Erythroblast (primary cell): ENCODE data around the gene PDCD11.
"Not testable (repeated sequence)": the region's sequence is repeated elsewhere in the genome, so short reads cannot be mapped to it uniquely, and the experiment has no call there.

Experiments used
- DNase-seq, 2 experiments: peaks; one replicate each; lab custom pipeline; 2025; lab: John Stamatoyannopoulos, UW
- GATA1 ChIP-seq: IDR thresholded peaks from 2 replicates; pipeline ENCODE4 v1.6.1; 2011; ENCODE audit warnings: low read depth, mild to moderate bottlenecking, control low read depth, low read length, moderate library complexity
- POLR2A ChIP-seq: IDR thresholded peaks from 2 replicates; pipeline ENCODE4 v1.6.1; 2011; ENCODE audit warnings: mild to moderate bottlenecking, low read length

PDCD11 gene

GRCh38 chr10:103466734-103467133 is 70.3 kb downstream of the PDCD11 start:
- no peak for DNase-seq

GRCh38 chr10:103467406-103467805 is 71.0 kb downstream of the PDCD11 start:
- TF ChIP-seq POLR2A: no peak
- TF ChIP-seq GATA1: no peak

More at GRCh38 chr10:103466734-103467133, 70.3 kb downstream of the PDCD11 start:
- TF ChIP-seq GATA1 (no peak), POLR2A (no peak)

GRCh38 chr10:103469201-103469600 is 72.8 kb downstream of the PDCD11 start:
- no peak for DNase-seq
- TF ChIP-seq GATA1: no peak
- no peak for TF ChIP-seq POLR2A

More at GRCh38 chr10:103467406-103467805, 71.0 kb downstream of the PDCD11 start:
- DNase-seq: no peak

GRCh38 chr10:103470761-103471653 is 74.6 kb downstream of the PDCD11 start:
- peak in 1 of 2 experiments; percentile 27 for DNase-seq
- TF ChIP-seq GATA1: no peak
- TF ChIP-seq POLR2A: no peak

- TF ChIP-seq GATA1: no peak
- TF ChIP-seq POLR2A: no peak
- DNase-seq: no peak
These were observed 75.6 kb downstream of the PDCD11 start for GRCh38 chr10:103472005-103472404.

- no peak for TF ChIP-seq GATA1
- TF ChIP-seq POLR2A: no peak
These were observed 76.8 kb downstream of the PDCD11 start for GRCh38 chr10:103473261-103473671.

GRCh38 chr10:103474077-103474476 is 77.7 kb downstream of the PDCD11 start:
- no peak for TF ChIP-seq POLR2A
- no peak for TF ChIP-seq GATA1
- DNase-seq: no peak

More at GRCh38 chr10:103473261-103473671, 76.8 kb downstream of the PDCD11 start:
- no peak for DNase-seq

GRCh38 chr10:103475437-103475836 is 79.0 kb downstream of the PDCD11 start:
- TF ChIP-seq POLR2A (no peak), GATA1 (no peak)
- no peak for DNase-seq

- DNase-seq: no peak
- TF ChIP-seq GATA1: no peak
- no peak for TF ChIP-seq POLR2A
These were observed 79.8 kb downstream of the PDCD11 start for GRCh38 chr10:103476046-103476768.

GRCh38 chr10:103478671-103479070 is 82.2 kb downstream of the PDCD11 start:
- no peak for TF ChIP-seq POLR2A
- no peak for TF ChIP-seq GATA1

GRCh38 chr10:103479135-103479534 is 82.7 kb downstream of the PDCD11 start, which contains the start of gene CALHM3:
TSS of gene CALHM3 (minus strand) at chr10:103479240. CDS start at chr10:103479032, 208 bp downstream.
- TF ChIP-seq POLR2A (no peak), GATA1 (no peak)
- DNase-seq: no peak

More at GRCh38 chr10:103478671-103479070, 82.2 kb downstream of the PDCD11 start:
- DNase-seq: no peak

- DNase-seq: no peak
- TF ChIP-seq GATA1 (no peak), POLR2A (no peak)
These were observed 84.1 kb downstream of the PDCD11 start for GRCh38 chr10:103480521-103480920.

GRCh38 chr10:103481974-103482531 is 85.6 kb downstream of the PDCD11 start:
- no peak for TF ChIP-seq POLR2A
- no peak for TF ChIP-seq GATA1
- DNase-seq: peak; percentile 53 to 71

- DNase-seq: not testable (repeated sequence)
These were observed 90.4 kb downstream of the PDCD11 start for GRCh38 chr10:103486635-103487409.
